SU-DHL-6 (cell line): ENCODE data around the gene CHCHD3.

Source experiments
- H2AFZ ChIP-seq: fragments of 200-600 bp; sonication (generic); 2 replicates; pipeline ENCODE4 v1.6.1; 2014; ENCODE audit warnings: low read depth, mild to moderate bottlenecking, moderate library complexity, mixed read lengths, antibody characterized with exemption, low read length; ENCODE audit not compliant: severe bottlenecking
- H3F3A ChIP-seq: fragments of 200-600 bp; shearing (Covaris generic); 2 replicates; pipeline ENCODE4 v1.6.0; 2016; ENCODE audit warnings: antibody characterized with exemption, mild to moderate bottlenecking; ENCODE audit not compliant: insufficient read depth
- H3K27ac ChIP-seq: fragments of 200-600 bp; sonication (generic); 2 replicates; pipeline ENCODE4 v1.5.1; 2016; ENCODE audit warnings: low read depth, mild to moderate bottlenecking, low read length, moderate library complexity, mixed read lengths
- H3K27me3 ChIP-seq: fragments of 200-600 bp; sonication (generic), shearing (Covaris generic); 2 replicates; pipeline ENCODE4 v1.6.0; 2014; ENCODE audit warnings: mild to moderate bottlenecking, low read length
- H3K36me3 ChIP-seq: fragments of 200-600 bp; sonication (generic); 2 replicates; pipeline ENCODE4 v1.6.1; 2014; ENCODE audit warnings: mild to moderate bottlenecking, low read length, mixed read lengths
- H3K4me2 ChIP-seq: fragments of 300-600, 200-600 bp; shearing (Covaris generic), sonication (generic); 2 replicates; pipeline ENCODE4 v1.6.0; 2014; ENCODE audit warnings: low read length, low read depth, mild to moderate bottlenecking; ENCODE audit not compliant: poor library complexity, severe bottlenecking
- H3K4me3 ChIP-seq: fragments of 200-600 bp; sonication (generic); 2 replicates; pipeline ENCODE4 v1.5.1; 2014; ENCODE audit warnings: antibody characterized with exemption, low read length, mild to moderate bottlenecking, mixed read lengths; ENCODE audit not compliant: insufficient read depth, poor library complexity, severe bottlenecking
- H3K79me2 ChIP-seq: fragments of 200-600 bp; sonication (generic); 2 replicates; pipeline ENCODE4 v1.6.1; 2014; ENCODE audit warnings: mild to moderate bottlenecking, low read length, moderate library complexity; ENCODE audit not compliant: insufficient read depth
- H3K9ac ChIP-seq: fragments of 200-600 bp; sonication (generic); 2 replicates; pipeline ENCODE4 v1.7.0; 2014; ENCODE audit warnings: mild to moderate bottlenecking, low read length
- H3K9me2 ChIP-seq: fragments of 200-600 bp; sonication (generic); replicated peaks from 2 replicates; pipeline ENCODE4 v1.6.1; 2014; ENCODE audit warnings: low read length; ENCODE audit not compliant: insufficient read depth
- H3K9me3 ChIP-seq: fragments of 200-600 bp; sonication (generic); 2 replicates; pipeline ENCODE4 v1.6.1; 2014; ENCODE audit warnings: low read length, mixed read lengths; ENCODE audit not compliant: insufficient read depth
- H4K20me1 ChIP-seq: fragments of 200-600 bp; sonication (generic); 2 replicates; pipeline ENCODE4 v1.6.1; 2014; ENCODE audit warnings: low read depth, mild to moderate bottlenecking, antibody characterized with exemption, low read length, moderate library complexity, mixed read lengths
- EZH2phosphoT487 ChIP-seq: fragments of 200-600 bp; sonication (generic), shearing (Covaris generic); conservative IDR thresholded peaks from 2 replicates; pipeline ENCODE4 v1.6.1; 2018; ENCODE audit warnings: mild to moderate bottlenecking, antibody characterized with exemption, low read length, moderate library complexity, mixed read lengths
- TF ChIP-seq, protein P1 (sequence below): fragments of 200-600 bp; sonication (generic); IDR thresholded peaks from one replicate; pipeline ENCODE4 v1.5.1; 2017; ENCODE audit warnings: antibody characterized with exemption, mild to moderate bottlenecking, low read length, moderate library complexity; ENCODE audit not compliant: insufficient read depth, poor library complexity, severe bottlenecking

The CHCHD3 gene

DNA sequence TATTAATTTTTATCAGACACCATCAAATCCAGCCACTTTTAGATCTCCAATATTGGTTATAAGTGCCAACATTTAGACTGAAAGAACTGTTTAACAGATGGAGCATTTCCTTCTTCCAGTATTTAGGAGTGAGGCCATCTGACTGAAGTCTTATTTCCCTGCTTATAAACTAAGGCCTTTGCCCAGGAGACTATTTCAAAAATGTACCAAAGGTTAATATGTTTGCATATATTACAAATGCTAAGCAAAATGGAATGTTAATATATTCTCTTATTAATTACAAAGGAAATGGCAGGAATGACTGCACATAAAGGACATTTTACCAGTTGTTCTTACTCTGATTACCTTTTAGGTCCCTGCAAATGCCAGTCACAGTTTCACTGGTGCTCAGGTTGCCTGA lies 266.8 kb downstream of the CHCHD3 start:
- Histone ChIP-seq H3K36me3 (no peaks in the 10 kb centered on the region), H3K27me3 (no peaks in the 10 kb centered on the region), H3F3A (no peaks in the 10 kb centered on the region), H3K9me3 (no peaks in the 10 kb centered on the region), H3K9ac (no peak overlapping the region), H3K27ac (no peak overlapping the region), H4K20me1 (no peaks in the 10 kb centered on the region), H3K79me2 (no peaks in the 10 kb centered on the region), H3K9me2 (no peaks in the 10 kb centered on the region), H3K4me2 (no peak overlapping the region), H2AFZ (no peak overlapping the region), H3K4me3 (no peak overlapping the region)
- no peak for TF ChIP-seq EZH2phosphoT487
- TF ChIP-seq, protein P1, sequence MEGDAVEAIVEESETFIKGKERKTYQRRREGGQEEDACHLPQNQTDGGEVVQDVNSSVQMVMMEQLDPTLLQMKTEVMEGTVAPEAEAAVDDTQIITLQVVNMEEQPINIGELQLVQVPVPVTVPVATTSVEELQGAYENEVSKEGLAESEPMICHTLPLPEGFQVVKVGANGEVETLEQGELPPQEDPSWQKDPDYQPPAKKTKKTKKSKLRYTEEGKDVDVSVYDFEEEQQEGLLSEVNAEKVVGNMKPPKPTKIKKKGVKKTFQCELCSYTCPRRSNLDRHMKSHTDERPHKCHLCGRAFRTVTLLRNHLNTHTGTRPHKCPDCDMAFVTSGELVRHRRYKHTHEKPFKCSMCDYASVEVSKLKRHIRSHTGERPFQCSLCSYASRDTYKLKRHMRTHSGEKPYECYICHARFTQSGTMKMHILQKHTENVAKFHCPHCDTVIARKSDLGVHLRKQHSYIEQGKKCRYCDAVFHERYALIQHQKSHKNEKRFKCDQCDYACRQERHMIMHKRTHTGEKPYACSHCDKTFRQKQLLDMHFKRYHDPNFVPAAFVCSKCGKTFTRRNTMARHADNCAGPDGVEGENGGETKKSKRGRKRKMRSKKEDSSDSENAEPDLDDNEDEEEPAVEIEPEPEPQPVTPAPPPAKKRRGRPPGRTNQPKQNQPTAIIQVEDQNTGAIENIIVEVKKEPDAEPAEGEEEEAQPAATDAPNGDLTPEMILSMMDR: no peak

DNA sequence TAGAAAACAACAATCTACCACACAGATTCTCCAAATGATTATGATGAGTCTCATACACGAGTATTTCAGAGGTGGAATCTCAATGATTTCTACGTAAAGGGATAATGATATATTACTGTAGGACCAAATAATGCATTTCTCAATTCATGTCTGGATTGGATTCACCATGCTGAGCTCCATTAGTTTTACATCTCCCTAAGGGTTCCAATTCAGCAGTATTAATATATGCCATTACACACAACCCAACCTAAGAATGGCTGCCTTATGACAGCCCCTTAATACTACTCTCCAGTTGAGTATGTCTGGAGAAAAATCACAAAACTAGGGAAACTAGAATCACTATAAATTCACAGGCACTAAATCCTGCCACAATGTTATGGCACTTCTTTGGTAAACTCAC lies 271.3 kb downstream of the CHCHD3 start:
- no peak overlapping the region for H3K4me2 ChIP-seq

DNA sequence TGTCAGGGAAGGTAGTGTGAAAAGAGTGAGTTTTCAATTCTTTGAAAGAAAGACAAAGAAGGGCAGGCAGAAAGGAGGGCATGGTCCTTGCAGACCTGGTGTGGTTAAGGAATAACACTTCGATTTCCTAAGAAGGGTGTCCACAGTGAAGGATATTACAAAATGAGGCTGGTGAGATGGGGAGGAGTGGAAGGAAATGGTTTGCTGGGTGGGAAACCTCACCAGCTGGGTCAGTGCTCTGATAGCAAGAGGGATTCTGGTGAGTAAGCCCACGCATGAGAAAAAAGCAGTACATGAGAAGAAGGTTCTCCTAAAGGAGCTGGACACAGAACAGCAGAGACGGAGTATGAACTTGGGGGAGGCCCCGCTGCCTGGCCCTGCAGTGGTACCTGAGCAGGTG lies 275.1 kb downstream of the CHCHD3 start:
- Histone ChIP-seq H3K36me3 (no peaks in the 10 kb centered on the region), H3K9ac (no peak overlapping the region), H4K20me1 (no peaks in the 10 kb centered on the region), H3F3A (no peaks in the 10 kb centered on the region), H3K27me3 (no peaks in the 10 kb centered on the region), H3K9me2 (no peaks in the 10 kb centered on the region), H3K27ac (no peak overlapping the region), H3K9me3 (no peaks in the 10 kb centered on the region), H3K79me2 (no peaks in the 10 kb centered on the region), H3K4me3 (no peak overlapping the region), H3K4me2 (no peak overlapping the region), H2AFZ (no peak overlapping the region)
- TF ChIP-seq, protein P1: no peak
- no peak for TF ChIP-seq EZH2phosphoT487

More for the DNA sequence above, 271.3 kb downstream of the CHCHD3 start:
- no peak overlapping the region for H2AFZ ChIP-seq
- no peak overlapping the region for H3K27ac ChIP-seq
- no peaks in the 10 kb centered on the region for H3K36me3 ChIP-seq
- H3F3A ChIP-seq: no peaks in the 10 kb centered on the region
- no peaks in the 10 kb centered on the region for H3K9me3 ChIP-seq
- no peak overlapping the region for H3K9ac ChIP-seq
- H3K79me2 ChIP-seq: no peaks in the 10 kb centered on the region
- no peak overlapping the region for H3K4me3 ChIP-seq
- no peaks in the 10 kb centered on the region for H3K27me3 ChIP-seq
- H3K9me2 ChIP-seq: no peaks in the 10 kb centered on the region
- TF ChIP-seq, protein P1: no peak
- no peak for TF ChIP-seq EZH2phosphoT487
- H4K20me1 ChIP-seq: no peaks in the 10 kb centered on the region
